SJCRH30 (cell line): ENCODE data around the gene EVI5. TPM values are rescaled to one million over a fixed set of nuclear protein-coding genes. Genes with fewer than 3 reads are reported as not detected.
"Not testable (repeated sequence)": the region's sequence is repeated elsewhere in the genome, so short reads cannot be mapped to it uniquely, and the experiment has no call there.

Experiments
- DNase-seq, 2 experiments: peaks; one replicate each; pipeline ENCODE4 v3.0.0-alpha.2; 2015 to 2020
- H3K27ac ChIP-seq: fragments of 250-450 bp; sonication (Bioruptor Pico); 2 replicates; pipeline ENCODE4 v1.5.1; 2020; ENCODE audit warnings: mild to moderate bottlenecking, moderate library complexity
- H3K27me3 ChIP-seq: fragments of 250-450 bp; sonication (Bioruptor Pico); 2 replicates; pipeline ENCODE4 v1.5.1; 2020; ENCODE audit warnings: mild to moderate bottlenecking, moderate library complexity
- H3K36me3 ChIP-seq: fragments of 250-450 bp; sonication (Bioruptor Pico); 2 replicates; pipeline ENCODE4 v1.5.1; 2020; ENCODE audit warnings: mild to moderate bottlenecking, moderate library complexity
- H3K4me1 ChIP-seq: fragments of 250-450 bp; sonication (Bioruptor Pico); 2 replicates; pipeline ENCODE4 v1.5.1; 2020; ENCODE audit warnings: mild to moderate bottlenecking, moderate library complexity
- H3K4me3 ChIP-seq: fragments of 250-450 bp; sonication (Bioruptor Pico); 2 replicates; pipeline ENCODE4 v1.5.1; 2020; ENCODE audit warnings: mild to moderate bottlenecking, moderate library complexity
- H3K9me3 ChIP-seq: fragments of 250-450 bp; sonication (Bioruptor Pico); replicated peaks from 2 replicates; pipeline ENCODE4 v1.5.1; 2020; ENCODE audit warnings: mild to moderate bottlenecking, moderate library complexity
- total RNA-seq: library from RNA; depleted of rRNA; stranded (reverse); fragments of >200 nt; shearing (Covaris generic); gene quantifications from 2 replicates; pipeline ENCODE4 v1.2.3, GENCODE V29; 2014

The EVI5 gene
- total RNA-seq, 1 experiment from 2014 or later: 31.6 TPM

- H3K27ac ChIP-seq, H3K36me3 ChIP-seq, DNase-seq, H3K27me3 ChIP-seq, H3K9me3 ChIP-seq, H3K4me1 ChIP-seq, H3K4me3 ChIP-seq: not testable (repeated sequence)
Observed at GRCh38 chr1:92773749-92774148, 11.2 kb downstream of the EVI5 start.

DNA sequence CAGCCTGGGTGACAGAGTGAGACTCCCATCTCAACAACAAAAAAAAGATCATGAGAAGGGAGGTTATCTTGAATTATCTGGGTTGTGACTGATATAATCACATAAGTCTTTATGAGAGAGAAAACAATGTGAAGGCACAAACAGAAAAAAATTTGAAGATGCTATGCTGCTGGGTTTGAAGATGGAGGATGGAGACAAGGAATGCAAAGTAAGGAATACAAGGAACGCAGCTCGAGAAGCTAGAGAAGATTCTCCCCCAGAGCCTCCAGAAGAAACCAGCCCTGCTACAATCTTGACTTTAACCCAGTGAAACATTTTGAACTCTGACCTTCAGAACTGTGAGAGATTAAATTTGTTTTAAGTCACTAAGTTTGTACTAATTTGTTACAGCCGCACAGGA lies 15.1 kb downstream of the EVI5 start:
- Histone ChIP-seq H3K27ac (no peak overlapping the region), H3K9me3 (0 out of 2 replicates have a peak, but pooled peaks cover 6% of the 10 kb centered on the region), H3K4me1 (no peaks in the 10 kb centered on the region), H3K27me3 (no peaks in the 10 kb centered on the region), H3K4me3 (no peak overlapping the region), H3K36me3 (no peaks in the 10 kb centered on the region; the same call in 1 of the 2 replicates)
- DNase-seq: no peak

- Histone ChIP-seq H3K4me1 (no peaks in the 10 kb centered on the region), H3K27ac (no peak overlapping the region), H3K27me3 (no peaks in the 10 kb centered on the region), H3K36me3 (no peaks in the 10 kb centered on the region; the same call in 1 of the 2 replicates), H3K9me3 (0 out of 2 replicates have a peak, but pooled peaks cover 6% of the 10 kb centered on the region), H3K4me3 (no peak overlapping the region)
- no peak for DNase-seq
Observed at GRCh38 chr1:92768915-92769314, 16.0 kb downstream of the EVI5 start.

DNA sequence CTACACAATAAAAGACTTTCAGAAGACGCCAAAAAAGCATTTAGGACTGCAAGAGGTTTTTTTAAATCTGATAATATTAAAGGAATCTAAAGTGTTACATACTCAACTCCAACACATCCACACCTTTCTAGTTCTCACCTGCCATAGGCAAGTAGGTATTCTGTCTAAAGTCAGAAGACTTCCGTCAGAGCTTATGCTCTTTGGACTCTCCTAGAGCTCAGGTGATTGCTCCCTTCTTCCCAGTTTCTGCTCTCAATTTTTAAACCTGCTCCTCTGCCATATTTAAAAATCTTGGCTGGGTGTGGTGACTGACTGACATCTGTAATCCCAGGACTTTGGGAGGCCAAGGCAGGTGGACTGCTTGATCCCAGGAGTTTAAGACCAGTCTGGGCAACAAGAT lies 16.6 kb downstream of the EVI5 start:
- no peaks in the 10 kb centered on the region; the same call in 1 of the 2 replicates for H3K36me3 ChIP-seq
- no peak for DNase-seq
- 0 out of 2 replicates have a peak, but pooled peaks cover 6% of the 10 kb centered on the region for H3K9me3 ChIP-seq
- no peaks in the 10 kb centered on the region for H3K4me1 ChIP-seq
- no peak overlapping the region for H3K27ac ChIP-seq
- H3K4me3 ChIP-seq: no peak overlapping the region
- H3K27me3 ChIP-seq: no peaks in the 10 kb centered on the region

- H3K9me3 ChIP-seq: 0 out of 2 replicates have a peak, but pooled peaks cover 6% of the 10 kb centered on the region
- H3K36me3 ChIP-seq: no peaks in the 10 kb centered on the region
- no peak overlapping the region for H3K27ac ChIP-seq
- DNase-seq: no peak
- H3K4me1 ChIP-seq: no peaks in the 10 kb centered on the region
- no peaks in the 10 kb centered on the region for H3K27me3 ChIP-seq
- H3K4me3 ChIP-seq: no peak overlapping the region
Observed at GRCh38 chr1:92764116-92764515, 20.8 kb downstream of the EVI5 start.

DNA sequence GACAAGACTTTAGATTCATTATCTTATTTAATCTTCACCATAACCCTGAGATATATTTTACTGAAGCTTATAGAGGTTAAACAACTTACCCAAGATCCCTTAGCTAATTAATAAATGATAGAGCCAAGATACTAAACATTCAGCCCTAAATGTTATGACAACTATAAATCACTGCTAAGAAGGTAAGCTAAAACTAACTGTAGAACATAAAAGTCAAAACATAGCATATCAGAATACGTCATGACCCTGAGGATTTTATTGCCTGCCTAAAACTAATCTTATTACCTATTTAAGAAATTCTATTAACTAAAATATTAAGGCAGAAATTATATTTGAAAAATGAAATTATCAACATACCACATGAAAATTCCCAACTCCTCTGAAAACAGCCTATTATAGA lies 22.6 kb downstream of the EVI5 start:
- Histone ChIP-seq H3K27ac (no peak overlapping the region), H3K9me3 (0 out of 2 replicates have a peak, but pooled peaks cover 1% of the 10 kb centered on the region), H3K4me1 (no peaks in the 10 kb centered on the region), H3K27me3 (no peaks in the 10 kb centered on the region), H3K4me3 (no peak overlapping the region), H3K36me3 (no peaks in the 10 kb centered on the region)
- no peak for DNase-seq

DNA sequence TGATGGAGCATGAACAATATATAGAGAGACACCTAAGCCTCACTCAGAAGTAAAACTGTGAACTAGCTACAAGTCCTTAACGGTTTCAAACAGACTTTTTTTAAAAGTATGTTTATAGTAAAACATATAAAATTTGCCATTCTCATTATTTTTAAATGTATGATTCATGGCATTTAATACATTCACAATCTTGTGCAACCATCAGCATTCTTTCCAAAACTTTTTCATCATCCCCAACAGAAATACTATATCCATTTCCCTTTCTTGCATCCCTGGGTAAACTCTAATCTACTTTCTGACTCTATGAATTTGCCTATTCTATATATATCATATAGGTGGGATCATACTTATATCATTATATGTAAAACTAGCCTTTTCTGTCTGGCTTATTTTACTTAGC lies 25.5 kb downstream of the EVI5 start:
- no peak for DNase-seq
- H3K27ac ChIP-seq: no peak overlapping the region
- H3K36me3 ChIP-seq: no peaks in the 10 kb centered on the region
- no peaks in the 10 kb centered on the region for H3K4me1 ChIP-seq
- no peak overlapping the region for H3K4me3 ChIP-seq
- no peaks in the 10 kb centered on the region for H3K27me3 ChIP-seq
- no peaks in the 10 kb centered on the region for H3K9me3 ChIP-seq

DNA sequence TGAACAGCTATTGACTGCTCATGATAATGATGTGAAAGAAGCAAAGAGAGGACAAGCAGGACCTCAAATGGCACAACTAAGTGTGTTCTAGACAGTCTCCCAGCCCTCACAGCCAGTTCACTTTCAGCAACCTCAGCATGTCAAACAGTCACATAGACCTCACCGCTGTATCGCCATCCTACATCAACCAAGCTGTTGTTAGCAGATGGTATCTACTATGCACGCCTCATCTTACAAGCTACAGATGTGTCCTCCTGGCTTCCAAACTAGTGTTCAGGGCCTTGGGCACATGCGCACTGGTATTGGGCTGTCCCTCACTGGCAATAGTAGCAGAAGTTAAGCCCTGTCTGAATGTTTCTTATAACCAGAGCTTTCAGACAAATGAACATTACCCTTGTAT lies 28.4 kb downstream of the EVI5 start:
- Histone ChIP-seq H3K36me3 (no peaks in the 10 kb centered on the region), H3K4me1 (no peaks in the 10 kb centered on the region), H3K4me3 (no peak overlapping the region), H3K9me3 (no peaks in the 10 kb centered on the region), H3K27me3 (no peaks in the 10 kb centered on the region), H3K27ac (no peak overlapping the region)
- no peak for DNase-seq

GRCh38 chr1:92755541-92756461 lies 29.1 kb downstream of the EVI5 start:
- H3K27ac ChIP-seq: no peak overlapping the region

GRCh38 chr1:92754719-92755050 lies 30.2 kb downstream of the EVI5 start:
- H3K9me3 ChIP-seq: no peaks in the 10 kb centered on the region
- no peak overlapping the region for H3K4me3 ChIP-seq
- no peak for DNase-seq
- no peaks in the 10 kb centered on the region for H3K36me3 ChIP-seq
- H3K27ac ChIP-seq: no peak overlapping the region
- H3K27me3 ChIP-seq: no peaks in the 10 kb centered on the region
- H3K4me1 ChIP-seq: no peaks in the 10 kb centered on the region; the same call in 1 of the 2 replicates

More at GRCh38 chr1:92755541-92756461, 29.1 kb downstream of the EVI5 start:
- DNase-seq: no peak
- H3K4me1 ChIP-seq: no peaks in the 10 kb centered on the region
- H3K36me3 ChIP-seq: no peaks in the 10 kb centered on the region
- H3K27me3 ChIP-seq: no peaks in the 10 kb centered on the region
- H3K9me3 ChIP-seq: no peaks in the 10 kb centered on the region
- H3K4me3 ChIP-seq: no peak overlapping the region

DNA sequence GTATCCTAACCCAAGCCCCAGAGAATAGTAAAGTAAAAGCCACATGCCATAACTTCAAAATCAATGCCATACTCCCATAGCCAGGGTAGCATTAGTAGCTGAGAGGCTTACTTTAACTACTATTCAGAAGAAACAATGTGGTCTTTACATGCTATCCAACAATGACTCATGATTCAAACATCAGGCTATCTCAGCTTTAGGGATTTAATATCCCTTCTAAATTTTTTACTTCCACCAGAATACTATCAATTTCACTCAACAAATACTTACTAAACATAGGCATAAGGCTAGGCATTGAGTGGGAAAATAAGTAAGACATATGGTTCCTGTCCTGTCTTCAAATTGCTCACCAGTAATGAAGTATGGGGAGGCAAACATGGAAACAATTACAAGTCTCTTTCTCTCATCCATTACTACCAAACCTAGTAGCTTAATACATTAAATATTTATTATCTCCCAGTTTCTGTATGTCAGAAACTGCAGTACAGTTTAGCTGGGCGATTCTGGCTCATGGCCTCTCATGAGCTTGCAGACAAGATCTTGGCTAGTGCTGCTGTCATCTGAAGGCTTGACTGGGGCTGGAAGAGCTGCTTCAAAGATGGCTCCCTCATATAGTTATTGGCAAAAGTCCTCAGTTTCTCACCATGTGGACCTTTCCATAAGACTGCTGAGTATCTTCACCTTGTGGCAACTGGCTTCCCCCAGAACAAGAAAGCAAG lies 30.7 kb downstream of the EVI5 start:
- Histone ChIP-seq H3K36me3 (no peaks in the 10 kb centered on the region), H3K27me3 (no peaks in the 10 kb centered on the region), H3K4me1 (no peaks in the 10 kb centered on the region; the same call in 1 of the 2 replicates), H3K9me3 (no peaks in the 10 kb centered on the region), H3K27ac (no peak overlapping the region), H3K4me3 (no peak overlapping the region)
- peak in 1 of 2 experiments; percentile 13 for DNase-seq

DNA sequence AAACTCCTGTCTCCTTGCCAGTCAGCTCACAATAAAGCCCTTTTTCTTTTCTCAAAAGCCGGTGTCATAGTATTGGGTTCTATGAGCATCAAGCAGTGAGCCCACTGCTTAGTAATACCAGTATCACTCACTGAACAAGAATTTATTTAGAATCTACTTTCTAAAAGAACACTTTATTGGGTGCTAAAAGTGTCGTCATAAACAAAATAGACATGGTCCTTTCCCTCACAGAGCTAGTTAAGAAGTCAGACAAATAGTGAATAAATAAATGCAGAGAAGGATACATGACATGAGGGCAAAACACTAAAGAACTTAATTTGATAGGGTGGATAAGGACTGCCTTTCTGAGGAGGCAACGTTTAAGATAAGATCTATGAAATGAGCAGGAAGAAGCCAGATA lies 32.2 kb downstream of the EVI5 start:
- H3K4me3 ChIP-seq: no peak overlapping the region
- H3K27ac ChIP-seq: no peak overlapping the region
- no peak for DNase-seq
- H3K4me1 ChIP-seq: no peaks in the 10 kb centered on the region; the same call in 1 of the 2 replicates
- H3K36me3 ChIP-seq: no peaks in the 10 kb centered on the region
- no peaks in the 10 kb centered on the region for H3K27me3 ChIP-seq
- no peaks in the 10 kb centered on the region for H3K9me3 ChIP-seq

GRCh38 chr1:92749024-92749634 lies 35.8 kb downstream of the EVI5 start:
- Histone ChIP-seq H3K4me1 (no peaks in the 10 kb centered on the region; the same call in 1 of the 2 replicates), H3K27ac (no peak overlapping the region), H3K36me3 (no peaks in the 10 kb centered on the region), H3K9me3 (no peaks in the 10 kb centered on the region), H3K27me3 (no peaks in the 10 kb centered on the region), H3K4me3 (no peak overlapping the region)
- peak; percentile 36 to 73 for DNase-seq

DNA sequence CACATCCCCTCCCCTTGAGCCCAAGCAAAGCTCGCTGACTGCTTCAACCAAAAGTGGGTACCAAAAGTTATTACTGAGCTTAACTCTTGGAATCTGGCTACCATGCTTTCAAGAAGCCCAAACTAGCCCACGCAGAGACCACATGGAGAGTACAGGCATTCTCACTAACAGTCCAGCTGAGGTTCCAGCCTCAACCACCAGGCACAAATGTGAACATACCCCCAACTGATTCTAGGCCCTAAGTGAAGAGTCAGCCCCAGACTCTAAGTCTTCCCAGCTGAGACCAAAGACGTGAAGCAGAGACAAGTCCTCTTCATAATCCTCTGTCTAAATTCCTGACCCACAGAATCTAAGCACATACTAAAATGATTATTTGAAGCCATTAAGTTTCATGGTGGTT lies 36.8 kb downstream of the EVI5 start:
- H3K36me3 ChIP-seq: no peaks in the 10 kb centered on the region
- H3K9me3 ChIP-seq: no peaks in the 10 kb centered on the region
- DNase-seq: no peak

DNA sequence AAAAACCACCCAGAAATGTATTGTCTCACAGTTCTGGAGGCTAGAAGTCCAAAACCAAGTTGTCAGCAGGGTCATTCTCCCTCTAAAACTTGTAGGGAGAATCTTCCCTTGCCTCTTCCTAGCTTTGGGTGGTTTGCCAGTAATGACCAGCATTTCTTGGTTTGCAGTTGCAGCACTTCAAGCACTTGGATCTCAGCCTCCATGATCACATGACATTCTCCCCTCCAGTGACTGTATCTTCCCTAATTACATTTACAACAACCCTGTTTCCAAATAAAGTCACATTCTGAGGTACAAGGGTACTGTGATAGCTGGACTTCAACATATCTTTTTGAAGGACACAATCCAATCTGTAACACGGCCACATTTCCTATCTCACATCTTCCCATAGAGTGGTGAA lies 37.2 kb downstream of the EVI5 start:
- H3K27me3 ChIP-seq: no peaks in the 10 kb centered on the region
- no peaks in the 10 kb centered on the region for H3K9me3 ChIP-seq
- H3K4me1 ChIP-seq: no peaks in the 10 kb centered on the region; the same call in 1 of the 2 replicates
- no peaks in the 10 kb centered on the region for H3K36me3 ChIP-seq
- DNase-seq: no peak
- no peak overlapping the region for H3K4me3 ChIP-seq
- no peak overlapping the region for H3K27ac ChIP-seq

More for the DNA sequence above, 36.8 kb downstream of the EVI5 start:
- H3K4me3 ChIP-seq: no peak overlapping the region
- no peaks in the 10 kb centered on the region for H3K27me3 ChIP-seq
- no peak overlapping the region for H3K27ac ChIP-seq
- no peaks in the 10 kb centered on the region; the same call in 1 of the 2 replicates for H3K4me1 ChIP-seq
